ENCODE data around the gene MELK.

GRCh38 chr9:36543916-36544315 is 28.8 kb upstream of the MELK start:
- TF ChIP-seq POLR2A (IDR thresholded peaks at IDR 0.05): no peak
- no peak for TF ChIP-seq CTCF (IDR thresholded peaks at IDR 0.05 in 8 of 11, conservative IDR thresholded peaks at IDR 0.05 in 3 of 11)
